HUES48 (cell line): Measurements from ENCODE around the gene WDR73.
A peak's percentile ranks its signal among the peaks of the same experiment; 100 is the strongest.

ENCODE experiments used
- H3K27ac ChIP-seq: one replicate; pipeline ENCODE4 v1.7.0; 2013; ENCODE audit warnings: low read depth, low read length, inconsistent platforms
- H3K27me3 ChIP-seq: 2 replicates; pipeline ENCODE4 v1.6.1; 2013; ENCODE audit warnings: mild to moderate bottlenecking, low read length; ENCODE audit not compliant: control insufficient read depth, insufficient read depth
- H3K36me3 ChIP-seq: 2 replicates; pipeline ENCODE4 v1.6.1; 2013; ENCODE audit warnings: low read length; ENCODE audit not compliant: control insufficient read depth, insufficient read depth
- H3K4me1 ChIP-seq: 2 replicates; pipeline ENCODE4 v1.6.1; 2013; ENCODE audit warnings: mild to moderate bottlenecking, low read length; ENCODE audit not compliant: control insufficient read depth, insufficient read depth
- H3K4me3 ChIP-seq: 2 replicates; pipeline ENCODE4 v1.5.1; 2013; ENCODE audit warnings: mild to moderate bottlenecking, low read depth, low read length
- H3K9ac ChIP-seq: 2 replicates; pipeline ENCODE4 v1.6.1; 2013; ENCODE audit warnings: mild to moderate bottlenecking, low read depth, low read length, moderate library complexity
- H3K9me3 ChIP-seq: 2 replicates; pipeline ENCODE4 v1.6.1; 2013; ENCODE audit warnings: low read length; ENCODE audit not compliant: control insufficient read depth, insufficient read depth

The WDR73 gene

DNA sequence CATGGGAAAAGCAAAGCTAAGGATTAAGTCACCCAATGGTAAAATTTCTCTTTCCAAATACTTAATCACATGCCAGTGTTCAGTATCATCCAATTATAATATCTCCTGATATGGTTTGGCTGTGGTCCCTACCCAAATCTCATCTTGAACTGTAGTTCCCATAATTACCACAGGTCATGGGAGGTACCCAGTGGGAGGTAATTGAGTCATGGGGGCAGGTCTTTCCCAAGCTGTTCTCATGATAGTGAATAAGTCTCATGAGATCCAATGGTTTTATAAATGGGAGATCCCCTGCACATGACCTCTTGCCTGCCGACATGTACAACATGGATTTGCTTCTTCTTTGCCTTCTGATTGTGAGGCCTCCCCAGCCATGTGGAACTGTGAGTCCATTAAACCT is 30.0 kb upstream of the WDR73 start:
- Histone ChIP-seq H3K4me1 (no peaks in the 10 kb centered on the region), H3K9me3 (no peaks in the 10 kb centered on the region), H3K27me3 (no peaks in the 10 kb centered on the region), H3K9ac (no peak overlapping the region), H3K36me3 (peaks cover 83% of the 10 kb centered on the region), H3K27ac (no peak overlapping the region), H3K4me3 (no peak overlapping the region)

DNA sequence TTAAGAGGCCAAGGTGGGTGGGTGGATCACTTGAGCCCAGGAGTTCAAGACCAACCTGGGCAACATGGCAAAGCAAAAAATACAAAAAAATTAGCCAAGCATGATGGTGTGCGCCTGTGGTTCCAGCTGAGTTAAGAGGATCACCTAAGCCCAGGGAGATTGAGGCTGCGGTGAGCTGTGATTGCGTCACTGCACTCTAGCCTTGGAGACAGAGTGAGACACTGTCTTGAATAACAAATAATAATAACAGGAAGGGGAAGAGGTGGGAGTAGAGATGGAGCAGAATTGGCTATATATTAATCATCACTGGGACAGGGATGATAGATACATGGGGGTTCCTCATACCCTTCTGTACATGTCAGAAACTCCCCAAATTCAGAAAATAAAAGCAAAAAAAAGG is 27.7 kb upstream of the WDR73 start:
- peaks cover 79% of the 10 kb centered on the region for H3K36me3 ChIP-seq
- H3K9me3 ChIP-seq: no peaks in the 10 kb centered on the region
- no peak overlapping the region for H3K27ac ChIP-seq
- H3K4me1 ChIP-seq: no peaks in the 10 kb centered on the region
- H3K27me3 ChIP-seq: no peaks in the 10 kb centered on the region
- no peak overlapping the region for H3K9ac ChIP-seq
- H3K4me3 ChIP-seq: no peak overlapping the region

DNA sequence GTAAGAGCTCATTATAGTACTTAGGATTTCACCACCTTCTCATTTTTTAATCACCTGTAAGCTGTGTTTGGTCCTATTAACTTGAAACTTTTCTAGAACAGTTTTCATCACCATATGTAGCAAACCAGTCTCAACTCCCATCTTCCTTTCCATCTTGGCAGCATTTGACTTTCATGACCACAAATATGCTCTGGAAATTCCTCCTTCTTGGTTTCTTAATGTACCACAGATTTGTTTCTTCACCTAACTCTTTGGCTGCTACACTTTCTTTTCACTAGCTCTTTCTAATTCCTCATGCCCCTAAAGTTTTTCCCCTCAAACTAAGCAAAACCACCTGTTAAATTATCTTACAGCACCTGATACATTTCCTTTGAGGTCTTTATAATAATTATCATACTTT is 17.1 kb upstream of the WDR73 start:
- no peaks in the 10 kb centered on the region for H3K9me3 ChIP-seq
- no peak overlapping the region for H3K9ac ChIP-seq
- no peaks in the 10 kb centered on the region for H3K4me1 ChIP-seq
- H3K4me3 ChIP-seq: no peak overlapping the region
- peaks cover 76% of the 10 kb centered on the region for H3K36me3 ChIP-seq
- no peak overlapping the region for H3K27ac ChIP-seq
- no peaks in the 10 kb centered on the region for H3K27me3 ChIP-seq

DNA sequence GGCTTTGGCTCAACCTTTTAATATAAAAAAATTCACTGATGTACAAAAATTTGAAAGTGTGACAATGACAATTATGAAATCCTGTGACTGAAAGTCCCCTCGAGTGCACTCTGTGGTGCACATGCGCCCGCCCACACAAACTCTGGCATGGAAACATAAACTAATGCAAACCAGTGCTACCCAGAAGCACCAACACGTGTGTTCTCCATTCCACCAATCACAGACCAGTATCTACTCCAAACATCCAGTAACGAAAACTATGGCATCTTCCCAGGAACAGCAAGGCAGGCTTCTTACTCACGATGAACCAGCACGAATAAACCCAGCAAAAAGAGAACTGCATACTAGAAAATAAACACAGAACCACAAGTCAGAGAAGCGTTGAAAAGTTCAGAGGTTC is 15.6 kb upstream of the WDR73 start:
- H3K9ac ChIP-seq: no peak overlapping the region
- H3K27ac ChIP-seq: no peak overlapping the region
- H3K4me3 ChIP-seq: no peak overlapping the region
- no peaks in the 10 kb centered on the region for H3K27me3 ChIP-seq
- no peaks in the 10 kb centered on the region for H3K4me1 ChIP-seq
- peaks cover 77% of the 10 kb centered on the region for H3K36me3 ChIP-seq
- no peaks in the 10 kb centered on the region for H3K9me3 ChIP-seq

DNA sequence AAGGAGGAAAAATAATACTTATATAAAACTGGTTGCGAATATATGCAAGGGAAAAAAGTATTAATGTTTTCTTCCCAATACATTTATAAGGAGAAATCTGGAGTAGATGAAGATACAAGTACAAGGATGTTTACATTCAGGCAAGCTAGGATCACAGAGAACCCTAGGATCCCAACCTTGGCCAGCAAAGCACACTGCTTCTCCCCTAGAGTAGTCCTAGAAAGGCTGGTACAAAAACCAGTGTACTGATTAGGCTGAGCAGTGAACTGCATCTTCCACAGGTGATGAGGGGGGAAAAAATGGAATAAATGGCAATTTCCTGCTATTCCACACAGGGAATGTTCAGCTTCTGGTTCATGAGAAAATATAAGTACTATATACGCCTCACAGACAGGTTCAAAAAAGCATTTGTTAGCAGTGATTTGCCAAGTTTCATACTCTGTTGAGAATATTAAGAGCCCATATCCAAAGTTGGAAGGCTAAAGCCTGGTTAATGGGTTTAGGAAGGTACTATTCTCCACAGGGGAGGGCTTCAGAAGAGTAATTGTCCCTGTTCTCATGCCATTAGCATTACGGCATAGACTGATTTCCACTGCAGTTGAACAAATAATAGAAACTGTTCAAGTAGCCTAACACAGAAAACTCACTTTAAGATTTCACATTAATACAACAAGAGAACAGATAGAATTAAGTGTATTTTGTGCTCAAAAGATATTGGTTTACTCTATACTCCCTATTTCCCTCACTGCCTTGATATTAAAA is 14.3 kb upstream of the WDR73 start:
- peaks cover 72% of the 10 kb centered on the region for H3K36me3 ChIP-seq
- H3K9ac ChIP-seq: no peak overlapping the region
- H3K27me3 ChIP-seq: no peaks in the 10 kb centered on the region
- no peaks in the 10 kb centered on the region for H3K4me1 ChIP-seq
- no peak overlapping the region for H3K4me3 ChIP-seq
- no peak overlapping the region for H3K27ac ChIP-seq
- H3K9me3 ChIP-seq: no peaks in the 10 kb centered on the region

DNA sequence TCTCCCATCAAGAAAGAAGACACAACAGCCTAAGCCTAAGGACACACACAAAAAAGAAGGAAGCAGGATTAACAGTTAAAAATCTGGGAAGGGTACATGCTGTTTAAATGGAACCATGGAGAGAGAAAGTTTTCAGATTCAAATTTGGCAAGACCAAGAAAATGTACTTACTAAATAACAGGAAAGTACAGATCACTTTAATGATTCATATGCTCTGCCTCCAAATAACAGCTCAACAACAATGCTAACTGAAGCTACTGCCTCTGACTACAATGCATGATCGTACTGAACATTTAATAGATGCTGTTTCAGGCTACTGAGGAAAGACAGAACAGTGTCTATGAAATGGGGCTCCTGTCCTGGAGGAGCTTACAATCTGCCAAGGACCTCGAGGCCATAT is 12.3 kb upstream of the WDR73 start:
- Histone ChIP-seq H3K9ac (no peak overlapping the region), H3K9me3 (no peaks in the 10 kb centered on the region), H3K36me3 (peaks cover 71% of the 10 kb centered on the region), H3K4me1 (no peaks in the 10 kb centered on the region), H3K4me3 (no peak overlapping the region), H3K27ac (no peak overlapping the region), H3K27me3 (no peaks in the 10 kb centered on the region)

DNA sequence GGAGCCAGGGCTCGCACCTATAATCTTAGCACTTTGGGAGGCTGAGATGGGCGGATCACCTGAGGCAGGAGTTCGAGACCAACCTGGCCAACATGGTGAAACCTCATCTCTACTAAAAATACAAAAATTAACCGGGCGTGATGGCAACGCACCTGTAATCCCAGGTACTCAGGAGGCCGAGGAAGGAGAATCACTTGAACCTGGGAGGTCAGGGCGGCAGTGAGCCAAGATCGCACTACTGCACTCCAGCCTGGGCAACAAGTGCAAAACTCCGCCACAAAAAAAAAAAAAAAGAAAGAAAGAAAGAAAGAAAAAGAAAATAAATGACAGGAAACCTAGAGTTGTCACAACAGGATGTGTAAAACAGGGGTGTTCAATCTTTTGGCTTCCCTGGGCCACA is 6.9 kb upstream of the WDR73 start:
- H3K9ac ChIP-seq: no peak overlapping the region
- no peaks in the 10 kb centered on the region for H3K9me3 ChIP-seq
- H3K27ac ChIP-seq: no peak overlapping the region
- peaks cover 13% of the 10 kb centered on the region for H3K27me3 ChIP-seq
- peaks cover 21% of the 10 kb centered on the region for H3K36me3 ChIP-seq
- H3K4me3 ChIP-seq: no peak overlapping the region
- peaks cover 14% of the 10 kb centered on the region; the same call in 1 of the 2 replicates for H3K4me1 ChIP-seq

DNA sequence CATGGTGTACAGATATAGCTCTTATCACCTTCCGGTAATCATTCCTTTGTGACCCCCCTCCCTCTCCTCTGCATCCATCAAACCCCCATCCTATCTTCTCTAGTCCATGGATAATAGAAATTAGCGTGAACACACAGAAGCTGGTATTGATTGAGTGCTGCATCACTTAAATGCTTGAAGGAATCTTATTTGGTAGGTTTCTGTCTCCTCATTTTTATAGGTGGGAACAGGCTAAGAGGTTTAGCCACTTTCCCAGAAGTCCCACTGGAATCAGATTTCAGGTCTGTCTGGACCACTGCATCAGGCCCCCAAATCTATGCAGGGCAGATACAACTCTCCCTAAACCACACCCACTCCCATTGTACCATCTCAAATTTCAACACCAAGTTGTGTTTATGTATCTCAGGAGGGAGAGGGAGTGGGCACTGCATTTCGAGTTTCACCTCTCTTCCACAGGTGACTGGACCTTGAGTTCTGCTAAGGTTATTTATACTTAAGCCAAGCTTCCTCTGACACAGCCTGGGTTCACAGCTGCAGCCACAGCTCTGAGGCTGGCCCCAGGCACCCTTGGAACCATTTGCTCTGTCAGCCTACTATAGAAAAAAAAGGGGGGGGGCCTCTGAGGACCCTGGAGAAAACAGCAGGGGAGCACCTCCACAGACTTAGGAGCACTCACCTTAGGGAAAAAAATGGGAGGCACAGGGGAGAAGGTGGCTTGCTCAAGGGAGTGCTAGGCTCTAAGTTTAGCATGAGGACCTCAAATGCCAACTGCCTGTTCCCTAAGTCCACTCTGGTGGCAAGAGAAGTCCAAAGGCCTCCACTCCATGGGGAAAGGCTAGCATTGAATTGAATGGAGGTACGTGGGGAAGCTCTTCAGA is 6.1 kb upstream of the WDR73 start:
- Histone ChIP-seq H3K4me3 (no peak overlapping the region), H3K36me3 (peaks cover 13% of the 10 kb centered on the region), H3K27me3 (peaks cover 13% of the 10 kb centered on the region), H3K27ac (no peak overlapping the region), H3K9ac (no peak overlapping the region), H3K4me1 (peaks cover 14% of the 10 kb centered on the region; the same call in 1 of the 2 replicates), H3K9me3 (no peaks in the 10 kb centered on the region)

DNA sequence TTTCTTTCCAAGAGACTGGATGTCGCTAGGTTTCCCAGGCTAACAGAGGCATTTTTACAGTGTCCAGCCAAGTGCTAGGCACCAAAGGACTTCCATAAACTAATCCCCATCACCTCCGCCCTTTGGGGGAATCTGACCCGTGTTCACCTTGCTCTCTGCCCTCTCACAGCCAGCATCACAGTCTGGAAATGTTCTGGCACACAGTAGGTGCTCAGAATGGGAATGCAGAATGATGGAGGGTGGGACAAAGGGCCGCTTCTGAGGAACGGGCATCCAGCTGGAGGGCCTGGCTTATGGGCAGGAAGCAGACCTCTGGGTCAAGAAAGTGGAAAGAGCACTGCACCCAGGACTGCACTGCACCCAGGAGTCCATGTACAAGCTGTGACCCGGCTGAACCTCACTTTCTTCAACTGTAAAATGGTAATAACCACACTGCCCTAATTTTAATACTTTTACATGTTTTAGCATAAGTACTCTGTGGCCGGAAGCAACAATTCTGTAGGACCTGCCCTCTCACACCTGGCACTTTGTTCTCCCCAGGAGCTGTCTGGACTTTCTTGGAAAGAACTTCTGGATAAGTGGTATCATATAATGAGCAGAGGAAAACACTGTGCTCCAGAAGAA is 4.8 kb upstream of the WDR73 start:
- H3K4me3 ChIP-seq: peak overlapping the region; percentile 62
- H3K9me3 ChIP-seq: no peaks in the 10 kb centered on the region
- peak overlapping the region; percentile 75 for H3K27ac ChIP-seq
- peaks cover 5% of the 10 kb centered on the region; the same call in 1 of the 2 replicates for H3K36me3 ChIP-seq
- H3K27me3 ChIP-seq: peaks cover 13% of the 10 kb centered on the region
- H3K4me1 ChIP-seq: peaks cover 14% of the 10 kb centered on the region; the same call in 1 of the 2 replicates
- peak overlapping the region; percentile 63 for H3K9ac ChIP-seq

DNA sequence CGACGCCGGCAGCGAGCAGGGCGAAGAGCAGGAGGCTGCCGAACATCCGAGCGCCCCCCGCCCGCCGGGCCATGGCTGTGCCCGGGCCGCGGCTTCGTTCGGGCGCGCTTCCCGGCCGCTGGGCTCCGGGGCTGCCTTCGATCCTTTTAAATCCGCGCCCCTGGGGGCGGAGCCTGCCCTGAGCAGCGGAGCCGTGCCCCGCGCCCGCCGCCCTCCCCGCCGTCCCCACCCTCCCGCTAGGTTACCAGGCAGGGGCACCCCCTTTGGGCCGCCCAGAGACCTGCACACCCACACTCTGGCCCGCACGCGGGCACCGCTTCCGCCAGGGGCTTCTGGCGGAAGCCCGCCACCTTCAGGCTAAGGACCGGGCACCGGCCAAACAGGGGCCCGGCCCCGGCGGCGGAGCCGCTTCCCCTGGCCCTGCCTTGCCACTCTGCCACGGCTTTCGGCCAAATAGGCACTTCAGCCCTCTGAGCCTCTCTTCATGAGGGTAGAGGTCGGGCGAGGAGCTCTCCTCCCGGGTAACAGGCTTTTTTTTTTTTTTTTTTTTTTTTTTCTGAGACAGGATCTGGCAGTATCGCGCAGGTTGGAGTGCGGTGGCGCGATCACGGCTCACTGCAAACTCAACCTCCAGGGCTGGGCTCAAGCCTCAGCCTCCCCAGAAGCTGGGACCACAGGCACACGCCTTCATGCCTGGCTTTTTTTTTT is 4.2 kb upstream of the WDR73 start, which contains the start of gene NMB:
Gene NMB, minus strand, starts transcription at position 120 of the 708 bp plus-strand sequence. Its CDS starts 47 bp downstream, at position 73.
- Histone ChIP-seq H3K4me3 (peak within 1 kb of the TSS; percentile 72), H3K36me3 (peaks cover 5% of the 10 kb centered on the region; the same call in 1 of the 2 replicates), H3K27ac (peak within 1 kb of the TSS; percentile 75), H3K4me1 (peaks cover 14% of the 10 kb centered on the region; the same call in 1 of the 2 replicates), H3K27me3 (peaks cover 13% of the 10 kb centered on the region), H3K9ac (peak within 1 kb of the TSS; percentile 63), H3K9me3 (no peaks in the 10 kb centered on the region)
